ENCODE results near the gene GPR50. TPM values are rescaled to one million over a fixed set of nuclear protein-coding genes. Genes with fewer than 3 reads are reported as not detected.

GPR50 gene
- total RNA-seq, 4 donors from 2014 or later: not detected

- H3K4me1 ChIP-seq: no peaks in the 10 kb centered on the region
- H3K27ac ChIP-seq: no peak overlapping the region
- no peak for DNase-seq
- no peak overlapping the region for H3K4me3 ChIP-seq
- no peaks in the 10 kb centered on the region for H3K27me3 ChIP-seq
- H3K9me3 ChIP-seq: no peaks in the 10 kb centered on the region
- no peaks in the 10 kb centered on the region for H3K36me3 ChIP-seq
- TF ChIP-seq, protein P1, sequence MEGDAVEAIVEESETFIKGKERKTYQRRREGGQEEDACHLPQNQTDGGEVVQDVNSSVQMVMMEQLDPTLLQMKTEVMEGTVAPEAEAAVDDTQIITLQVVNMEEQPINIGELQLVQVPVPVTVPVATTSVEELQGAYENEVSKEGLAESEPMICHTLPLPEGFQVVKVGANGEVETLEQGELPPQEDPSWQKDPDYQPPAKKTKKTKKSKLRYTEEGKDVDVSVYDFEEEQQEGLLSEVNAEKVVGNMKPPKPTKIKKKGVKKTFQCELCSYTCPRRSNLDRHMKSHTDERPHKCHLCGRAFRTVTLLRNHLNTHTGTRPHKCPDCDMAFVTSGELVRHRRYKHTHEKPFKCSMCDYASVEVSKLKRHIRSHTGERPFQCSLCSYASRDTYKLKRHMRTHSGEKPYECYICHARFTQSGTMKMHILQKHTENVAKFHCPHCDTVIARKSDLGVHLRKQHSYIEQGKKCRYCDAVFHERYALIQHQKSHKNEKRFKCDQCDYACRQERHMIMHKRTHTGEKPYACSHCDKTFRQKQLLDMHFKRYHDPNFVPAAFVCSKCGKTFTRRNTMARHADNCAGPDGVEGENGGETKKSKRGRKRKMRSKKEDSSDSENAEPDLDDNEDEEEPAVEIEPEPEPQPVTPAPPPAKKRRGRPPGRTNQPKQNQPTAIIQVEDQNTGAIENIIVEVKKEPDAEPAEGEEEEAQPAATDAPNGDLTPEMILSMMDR (IDR thresholded peaks at IDR 0.05): no peak
- no peak for TF ChIP-seq POLR2A (IDR thresholded peaks at IDR 0.05)
Observed at GRCh38 chrX:151155234-151155633, 21.1 kb upstream of the GPR50 start.

- no peak for TF ChIP-seq POLR2A (IDR thresholded peaks at IDR 0.05)
- TF ChIP-seq, protein P1 (IDR thresholded peaks at IDR 0.05): no peak
- no peak overlapping the region for H3K4me3 ChIP-seq
- no peaks in the 10 kb centered on the region for H3K4me1 ChIP-seq
- no peaks in the 10 kb centered on the region for H3K9me3 ChIP-seq
- H3K27ac ChIP-seq: no peak overlapping the region
- no peak for DNase-seq
- no peaks in the 10 kb centered on the region for H3K36me3 ChIP-seq
- H3K27me3 ChIP-seq: no peaks in the 10 kb centered on the region
Observed at GRCh38 chrX:151161690-151162089, 14.7 kb upstream of the GPR50 start.

GRCh38 chrX:151167791-151168345 is 8.5 kb upstream of the GPR50 start:
- Histone ChIP-seq H3K4me1 (no peaks in the 10 kb centered on the region), H3K4me3 (no peak overlapping the region), H3K27me3 (no peaks in the 10 kb centered on the region), H3K27ac (no peak overlapping the region), H3K36me3 (no peaks in the 10 kb centered on the region), H3K9me3 (no peaks in the 10 kb centered on the region)
- no peak for TF ChIP-seq POLR2A (IDR thresholded peaks at IDR 0.05)
- TF ChIP-seq, protein P1 (IDR thresholded peaks at IDR 0.05): no peak
- no peak for DNase-seq

DNA sequence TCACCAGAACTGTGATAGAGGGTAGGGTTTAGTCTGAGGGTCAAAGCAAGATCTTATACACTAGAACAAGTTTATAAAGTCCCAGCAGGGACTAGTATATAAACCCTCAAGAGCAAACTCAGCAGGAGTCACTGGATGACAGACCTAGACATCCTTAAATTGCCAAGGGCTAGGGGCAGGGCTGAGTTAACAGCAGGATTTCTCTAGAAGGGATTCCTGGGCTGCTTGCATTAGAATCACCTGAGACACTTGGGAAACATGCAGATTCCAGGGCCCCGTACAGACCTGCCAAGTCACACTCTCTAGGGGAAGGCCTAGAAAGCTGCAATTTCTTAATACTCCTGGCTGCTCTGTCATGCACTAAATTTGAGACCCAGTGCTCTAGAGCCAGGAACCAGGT is 6.6 kb upstream of the GPR50 start:
- H3K9me3 ChIP-seq: no peaks in the 10 kb centered on the region
- no peaks in the 10 kb centered on the region for H3K27me3 ChIP-seq
- H3K4me1 ChIP-seq: no peaks in the 10 kb centered on the region
- H3K27ac ChIP-seq: no peak overlapping the region
- TF ChIP-seq, protein P1 (IDR thresholded peaks at IDR 0.05): no peak
- TF ChIP-seq POLR2A (IDR thresholded peaks at IDR 0.05): no peak
- H3K4me3 ChIP-seq: no peak overlapping the region
- no peak for DNase-seq
- no peaks in the 10 kb centered on the region for H3K36me3 ChIP-seq

- Histone ChIP-seq H3K27me3 (no peaks in the 10 kb centered on the region), H3K9me3 (peaks cover 0 to 5% (median 0%) of the 10 kb centered on the region in 4 donors), H3K4me3 (no peak overlapping the region), H3K27ac (no peak overlapping the region), H3K36me3 (no peaks in the 10 kb centered on the region), H3K4me1 (no peaks in the 10 kb centered on the region)
- no peak for TF ChIP-seq POLR2A (IDR thresholded peaks at IDR 0.05)
- TF ChIP-seq, protein P1 (IDR thresholded peaks at IDR 0.05): no peak
- DNase-seq: no peak
Observed at GRCh38 chrX:151174581-151175282, 1.7 kb upstream of the GPR50 start.
